SH-SY5Y (cell line): ENCODE data around the gene ZMPSTE24.

Experiments used
- GATA2 ChIP-seq: IDR thresholded peaks from 2 replicates; pipeline ENCODE4 v1.6.1; 2011; ENCODE audit warnings: mild to moderate bottlenecking, low read depth, low read length
- GATA3 ChIP-seq: IDR thresholded peaks from 2 replicates; pipeline ENCODE4 v1.6.1; 2011; ENCODE audit warnings: low read depth, mild to moderate bottlenecking, low read length, moderate library complexity

Gene ZMPSTE24

DNA sequence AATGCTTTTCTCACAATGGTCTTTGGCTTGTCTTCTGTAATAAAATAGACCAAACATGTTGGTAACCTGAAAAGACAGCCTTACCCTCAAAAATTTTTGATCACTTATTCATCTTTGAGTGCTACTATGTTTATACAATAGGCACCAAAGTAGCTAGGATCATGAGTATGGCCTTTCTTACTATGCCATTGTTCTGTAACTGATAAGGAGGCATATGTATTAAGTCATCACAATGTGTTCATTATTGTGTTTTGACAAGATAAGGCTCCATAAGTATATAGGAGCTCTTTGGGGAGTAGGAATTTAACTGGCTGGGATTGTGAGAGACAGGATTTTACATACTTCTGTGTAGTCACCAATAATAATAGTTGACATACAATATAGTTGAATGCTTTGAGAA is 9.6 kb upstream of the ZMPSTE24 start:
- no peak for TF ChIP-seq GATA3
- TF ChIP-seq GATA2, result no peak

DNA sequence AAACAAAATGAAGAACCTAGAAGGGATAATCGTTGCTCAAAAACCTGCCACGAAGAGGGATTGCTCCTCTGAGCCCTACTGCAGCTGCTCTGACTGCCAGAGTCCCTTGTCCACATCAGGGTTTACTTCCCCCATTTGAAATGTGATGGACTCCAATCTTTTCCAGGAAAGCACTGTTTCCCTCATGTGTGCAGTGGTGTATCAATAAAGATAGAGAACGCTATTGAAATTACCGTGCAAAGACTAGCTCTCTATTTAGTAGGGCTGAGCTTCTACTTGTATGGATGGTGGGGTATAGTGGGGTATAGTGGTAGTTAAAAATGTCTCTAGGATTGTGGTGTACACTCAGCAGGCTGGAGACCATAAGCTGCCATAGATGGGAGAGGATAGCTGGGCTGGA is 6.6 kb upstream of the ZMPSTE24 start:
- TF ChIP-seq GATA2 (no peak), GATA3 (no peak)

DNA sequence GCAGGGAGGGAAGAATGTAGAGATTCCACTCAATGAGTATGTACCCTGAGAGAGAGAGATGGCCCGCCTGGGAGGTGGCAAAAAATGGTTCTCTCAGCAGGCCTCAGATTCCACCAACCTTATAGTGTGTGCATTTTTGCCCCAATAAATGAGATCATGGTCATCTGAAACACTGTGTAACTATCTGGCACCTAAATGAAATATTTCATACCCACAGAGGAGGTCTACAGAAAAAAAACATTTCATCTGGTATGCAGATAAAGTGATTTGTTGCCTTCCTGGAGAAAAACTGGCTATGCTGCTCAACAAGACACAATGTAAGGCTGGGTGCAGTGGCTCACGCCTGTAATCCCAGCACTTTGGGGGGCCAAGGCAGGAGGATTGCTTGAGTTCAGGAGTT is 5.4 kb upstream of the ZMPSTE24 start:
- TF ChIP-seq GATA3 (no peak), GATA2 (no peak)

DNA sequence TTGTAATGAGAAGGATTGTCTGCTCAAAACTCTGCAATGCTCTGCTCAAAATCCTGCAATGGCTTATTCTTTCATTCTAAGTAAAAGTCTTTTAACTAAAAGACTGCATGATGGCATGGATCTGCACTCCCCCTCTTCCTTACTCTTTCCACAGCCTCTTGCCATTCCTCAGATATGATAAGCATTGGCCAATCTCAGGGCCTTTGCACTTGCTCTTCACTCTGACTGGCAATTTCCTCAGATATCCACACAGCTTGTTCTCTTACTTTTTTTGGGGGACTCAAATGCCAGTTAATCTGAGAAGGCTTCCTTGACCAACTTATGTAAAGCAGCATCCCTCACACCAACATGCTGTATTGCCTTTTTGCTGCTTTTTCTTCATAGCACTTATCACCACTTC is 2.8 kb upstream of the ZMPSTE24 start:
- no peak for TF ChIP-seq GATA3
- no peak for TF ChIP-seq GATA2

DNA sequence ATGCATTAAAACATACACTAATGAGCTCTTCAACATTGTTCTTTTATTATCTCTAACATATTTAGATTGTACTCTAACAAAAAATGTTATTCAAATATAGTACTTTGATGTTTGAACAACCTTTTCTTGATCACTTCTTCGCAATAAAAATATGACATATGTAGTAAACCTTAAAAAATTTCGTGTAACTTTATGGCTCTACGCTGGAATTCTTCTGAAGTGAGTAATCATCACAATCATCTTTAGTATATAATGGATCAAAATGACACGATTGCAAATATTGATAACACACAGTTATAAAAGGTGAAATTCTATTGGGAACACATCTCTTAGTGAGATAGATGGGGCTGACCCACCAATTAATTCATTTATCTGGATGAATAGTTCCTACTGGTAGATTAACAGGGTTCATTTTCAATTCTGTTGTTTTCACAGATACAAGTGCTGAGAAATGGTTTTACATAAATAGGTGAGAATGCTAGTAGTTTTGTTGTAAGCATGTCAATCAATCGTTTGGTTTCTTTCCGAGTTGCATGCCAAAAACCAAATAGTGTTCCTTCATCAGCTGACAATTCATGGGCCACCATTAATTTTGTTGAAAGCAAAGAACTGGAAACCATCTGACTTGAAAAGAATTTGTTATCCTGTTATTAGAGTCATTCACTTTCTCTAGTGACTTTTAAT is 1.5 kb upstream of the ZMPSTE24 start:
- TF ChIP-seq GATA2 (no peak), GATA3 (no peak)

DNA sequence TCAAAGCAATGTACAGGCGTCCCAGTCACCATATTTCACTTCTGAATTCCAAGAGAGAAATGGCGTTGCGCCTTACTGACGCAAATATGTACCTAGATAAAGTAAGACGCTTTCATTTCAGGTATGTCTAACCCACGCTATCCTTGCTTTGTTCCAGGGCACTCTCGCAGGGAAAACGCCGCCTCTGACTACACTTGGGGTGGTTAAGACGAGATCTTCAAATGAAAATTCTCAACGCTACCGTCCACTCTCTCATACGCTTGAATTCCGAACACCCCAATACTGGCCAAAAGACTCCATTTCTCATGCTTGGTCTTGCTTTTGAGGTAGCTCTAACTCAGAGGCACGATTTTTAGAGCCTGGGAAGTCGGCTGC is 736 bp upstream of the ZMPSTE24 start:
- TF ChIP-seq GATA2 (no peak), GATA3 (no peak)

DNA sequence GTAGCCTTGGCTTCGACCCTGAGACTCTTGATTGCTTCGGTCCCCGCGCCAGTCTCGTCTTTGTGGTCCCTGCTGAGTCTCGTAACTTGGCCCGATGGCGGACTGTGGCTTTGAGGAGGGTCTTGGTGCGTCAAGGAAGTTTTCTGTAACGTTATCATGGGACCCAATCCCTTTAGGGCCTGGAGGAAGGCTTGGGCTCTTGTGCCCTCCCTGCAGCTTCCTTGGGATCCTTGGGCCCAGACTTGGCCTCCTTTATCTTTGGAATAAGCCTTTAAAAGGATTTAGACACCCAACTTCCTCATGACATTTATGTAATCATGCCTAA is 371 bp downstream of the ZMPSTE24 start:
- no peak for TF ChIP-seq GATA2
- no peak for TF ChIP-seq GATA3

DNA sequence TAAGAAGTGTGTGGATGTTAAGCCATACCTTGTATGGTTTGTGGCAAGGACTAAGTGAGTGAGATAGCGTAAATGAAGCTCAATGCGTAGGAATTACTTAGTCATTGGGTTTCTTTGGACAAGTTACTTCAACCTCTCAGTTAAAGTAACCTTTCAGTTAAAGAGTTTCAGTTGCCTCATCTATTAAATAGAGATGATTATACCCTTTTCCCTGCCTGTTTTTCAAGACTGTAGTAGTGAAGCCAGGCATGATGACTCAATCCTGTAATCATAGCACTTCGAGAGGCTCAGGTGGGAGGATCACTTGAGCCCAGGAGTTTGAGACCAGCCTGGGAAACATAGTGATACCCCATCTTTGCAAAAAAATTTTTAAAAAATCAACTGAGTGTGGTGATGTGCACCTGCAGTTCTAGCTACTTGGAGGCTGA is 6.3 kb downstream of the ZMPSTE24 start:
- TF ChIP-seq GATA3 (no peak), GATA2 (no peak)

DNA sequence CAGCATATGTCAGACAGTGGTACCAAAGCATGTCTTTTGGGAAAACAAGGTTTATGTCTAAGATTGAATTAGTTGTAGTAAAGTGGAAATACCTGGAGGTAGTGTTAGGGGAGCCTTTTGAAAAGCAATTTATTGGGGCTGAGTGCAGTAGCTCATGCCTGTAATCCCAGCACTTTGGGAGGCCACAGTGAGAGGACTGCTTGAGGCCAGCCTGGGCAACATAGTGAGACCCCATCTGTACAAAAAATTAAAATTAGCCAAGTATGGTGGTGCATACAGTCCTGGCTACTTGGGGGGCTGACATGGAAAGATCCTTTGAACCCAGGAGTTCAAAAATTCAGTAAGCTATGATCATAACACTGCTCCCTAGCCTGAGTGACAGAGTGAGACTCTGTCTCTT is 7.3 kb downstream of the ZMPSTE24 start:
- TF ChIP-seq GATA3 (no peak), GATA2 (no peak)

DNA sequence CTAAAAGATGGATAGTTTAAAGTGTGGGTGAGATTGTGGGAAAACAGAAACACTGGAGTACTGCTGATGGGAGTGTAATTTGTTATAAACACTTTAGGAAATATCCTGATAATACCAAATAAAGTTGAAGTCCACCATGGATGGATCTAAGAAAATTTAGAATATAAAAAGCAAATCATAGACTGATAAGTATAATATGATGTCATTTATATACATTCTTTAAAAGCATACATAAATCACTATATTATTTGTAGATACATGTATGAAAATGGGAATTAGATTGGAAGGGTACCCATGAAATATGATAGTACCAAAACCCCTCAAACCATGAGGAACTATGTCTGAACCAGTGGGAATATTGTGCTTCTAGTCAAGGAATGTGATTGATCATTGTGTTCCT is 7.9 kb downstream of the ZMPSTE24 start:
- no peak for TF ChIP-seq GATA3
- TF ChIP-seq GATA2, result no peak

DNA sequence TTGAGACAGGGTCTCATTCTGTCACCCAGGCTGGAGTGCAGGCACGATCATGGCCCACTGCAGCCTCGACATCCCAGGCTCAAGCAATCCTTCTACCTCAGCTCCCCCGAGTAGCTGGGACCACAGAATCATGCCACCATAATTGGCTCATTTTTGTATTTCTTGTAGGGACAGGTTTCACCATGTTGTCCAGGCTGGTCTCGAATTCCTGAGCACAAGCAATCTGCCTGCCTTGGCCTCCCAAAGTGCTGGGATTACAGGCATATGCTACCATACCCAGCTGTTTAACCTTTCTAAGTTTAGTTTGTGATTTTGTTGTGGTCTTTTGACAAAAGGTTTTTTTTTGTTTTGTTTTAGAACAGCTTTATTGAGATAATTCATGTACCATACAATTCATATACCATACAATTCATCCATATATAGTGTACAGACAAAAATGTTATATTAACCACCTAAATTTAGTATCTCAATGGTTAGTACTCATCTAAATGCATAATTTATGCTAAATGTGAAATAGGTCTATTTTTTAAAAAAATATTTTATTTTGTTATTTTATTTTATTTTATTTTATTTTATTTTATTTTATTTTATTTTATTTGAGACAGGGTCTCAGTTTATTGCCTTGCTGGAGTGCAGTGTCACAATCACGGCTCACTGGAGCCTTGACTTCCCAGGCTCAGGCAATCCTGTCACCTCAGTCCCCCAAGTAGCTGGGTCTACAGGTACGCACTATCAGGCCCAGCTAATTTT is 8.9 kb downstream of the ZMPSTE24 start:
- TF ChIP-seq GATA3 (no peak), GATA2 (no peak)

DNA sequence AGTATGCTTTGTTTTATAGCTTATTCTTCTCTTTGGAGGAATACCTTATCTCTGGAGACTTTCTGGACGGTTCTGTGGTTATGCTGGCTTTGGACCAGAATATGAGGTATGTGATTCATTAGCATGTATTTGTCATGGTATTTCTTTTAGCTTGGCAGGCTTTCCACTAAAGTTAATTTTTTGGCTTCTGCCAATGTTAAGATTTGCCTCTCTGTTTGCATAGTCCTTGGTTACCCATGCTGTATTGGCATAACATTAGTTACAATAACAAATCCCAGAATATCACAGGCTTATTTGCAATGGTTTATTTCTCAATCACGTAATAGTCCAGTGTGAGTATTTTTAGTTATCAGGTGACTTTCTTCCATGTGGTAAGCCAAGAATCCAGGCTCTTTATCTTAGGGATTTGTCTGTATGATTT is 9.7 kb downstream of the ZMPSTE24 start:
- TF ChIP-seq GATA2 (no peak), GATA3 (no peak)

DNA sequence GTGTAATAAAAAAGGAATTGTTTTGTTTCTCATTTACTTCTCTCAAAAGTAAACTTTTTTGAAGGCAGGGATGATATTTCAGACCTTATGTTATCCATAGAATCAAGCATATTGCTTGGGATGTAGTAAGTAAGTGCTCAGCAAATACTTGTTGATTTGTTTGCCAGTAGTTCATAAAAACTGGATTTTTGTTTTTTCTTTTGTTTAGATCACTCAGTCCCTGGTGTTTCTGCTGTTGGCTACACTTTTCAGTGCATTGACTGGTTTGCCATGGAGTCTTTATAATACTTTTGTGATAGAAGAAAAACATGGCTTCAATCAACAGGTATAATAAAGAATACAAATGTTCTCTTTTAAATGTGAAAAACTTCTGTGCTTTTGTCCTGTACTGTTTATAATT is 10.2 kb downstream of the ZMPSTE24 start:
- TF ChIP-seq GATA3, result no peak
- TF ChIP-seq GATA2, result no peak

DNA sequence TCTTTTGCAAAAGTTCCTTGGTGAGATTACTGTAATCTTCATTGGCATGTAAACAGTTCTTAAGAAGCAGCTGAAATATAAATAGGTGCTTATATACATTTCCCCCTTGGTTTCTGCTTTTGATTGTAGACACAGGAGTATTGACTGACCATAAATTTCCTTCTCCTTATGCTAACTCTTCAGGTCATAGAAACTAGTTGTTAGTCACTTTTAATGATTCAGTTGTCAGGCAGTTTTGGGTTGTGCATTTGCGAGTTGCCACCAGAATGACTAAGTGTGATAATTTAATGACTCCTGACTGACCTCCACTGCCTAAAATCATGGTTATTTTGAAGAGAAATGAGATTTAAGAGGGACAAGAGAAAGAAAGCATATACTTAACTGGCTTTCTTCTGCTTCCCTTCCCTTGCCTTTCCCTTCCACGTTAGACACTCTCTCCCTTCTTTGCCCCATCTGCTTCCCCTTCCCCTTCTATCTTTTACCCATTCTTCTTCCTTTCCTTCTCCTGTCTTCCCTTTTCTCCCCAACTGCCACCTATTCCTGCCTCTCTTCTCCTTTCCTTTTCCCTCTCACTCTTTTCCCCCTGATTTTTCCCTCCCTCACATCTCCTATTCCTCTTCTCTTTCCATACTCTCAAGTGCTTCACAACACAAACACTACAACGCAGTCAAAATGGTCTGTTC is 12.3 kb downstream of the ZMPSTE24 start:
- no peak for TF ChIP-seq GATA3
- TF ChIP-seq GATA2, result no peak
